WI38 (cell line): Measurements from ENCODE around the gene MRTFA.

Source experiments
- H3K4me3 ChIP-seq: 2 replicates; pipeline ENCODE4 v1.5.1; 2011; ENCODE audit warnings: low read depth, mild to moderate bottlenecking, control low read depth, low read length
- TF ChIP-seq, protein P1 (sequence below): IDR thresholded peaks from 2 replicates; pipeline ENCODE4 v1.5.1; 2012; ENCODE audit warnings: low read depth, mild to moderate bottlenecking, control low read depth, low read length

MRTFA gene

DNA sequence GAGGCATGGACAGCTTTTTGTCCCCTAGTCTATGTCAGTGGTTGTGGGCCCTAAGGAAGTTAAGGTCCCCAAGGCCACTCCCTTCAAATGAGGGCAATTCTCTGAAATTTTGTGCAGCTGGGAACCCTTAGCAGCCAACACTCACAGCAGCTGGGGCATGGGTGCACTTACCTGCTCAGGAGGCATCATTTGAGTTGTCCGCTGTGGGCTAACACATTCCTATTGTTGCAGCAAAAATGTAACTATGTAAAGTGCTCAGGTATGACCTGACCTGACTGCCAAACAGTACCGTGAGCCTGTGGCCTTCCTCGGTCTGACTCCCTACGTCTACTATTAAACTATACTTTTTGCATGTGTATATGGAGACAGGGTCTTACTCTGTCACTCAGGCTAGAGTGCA lies 5.8 kb upstream of the MRTFA start:
- H3K4me3 ChIP-seq = no peak overlapping the region
- TF ChIP-seq, protein P1, sequence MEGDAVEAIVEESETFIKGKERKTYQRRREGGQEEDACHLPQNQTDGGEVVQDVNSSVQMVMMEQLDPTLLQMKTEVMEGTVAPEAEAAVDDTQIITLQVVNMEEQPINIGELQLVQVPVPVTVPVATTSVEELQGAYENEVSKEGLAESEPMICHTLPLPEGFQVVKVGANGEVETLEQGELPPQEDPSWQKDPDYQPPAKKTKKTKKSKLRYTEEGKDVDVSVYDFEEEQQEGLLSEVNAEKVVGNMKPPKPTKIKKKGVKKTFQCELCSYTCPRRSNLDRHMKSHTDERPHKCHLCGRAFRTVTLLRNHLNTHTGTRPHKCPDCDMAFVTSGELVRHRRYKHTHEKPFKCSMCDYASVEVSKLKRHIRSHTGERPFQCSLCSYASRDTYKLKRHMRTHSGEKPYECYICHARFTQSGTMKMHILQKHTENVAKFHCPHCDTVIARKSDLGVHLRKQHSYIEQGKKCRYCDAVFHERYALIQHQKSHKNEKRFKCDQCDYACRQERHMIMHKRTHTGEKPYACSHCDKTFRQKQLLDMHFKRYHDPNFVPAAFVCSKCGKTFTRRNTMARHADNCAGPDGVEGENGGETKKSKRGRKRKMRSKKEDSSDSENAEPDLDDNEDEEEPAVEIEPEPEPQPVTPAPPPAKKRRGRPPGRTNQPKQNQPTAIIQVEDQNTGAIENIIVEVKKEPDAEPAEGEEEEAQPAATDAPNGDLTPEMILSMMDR = no peak

DNA sequence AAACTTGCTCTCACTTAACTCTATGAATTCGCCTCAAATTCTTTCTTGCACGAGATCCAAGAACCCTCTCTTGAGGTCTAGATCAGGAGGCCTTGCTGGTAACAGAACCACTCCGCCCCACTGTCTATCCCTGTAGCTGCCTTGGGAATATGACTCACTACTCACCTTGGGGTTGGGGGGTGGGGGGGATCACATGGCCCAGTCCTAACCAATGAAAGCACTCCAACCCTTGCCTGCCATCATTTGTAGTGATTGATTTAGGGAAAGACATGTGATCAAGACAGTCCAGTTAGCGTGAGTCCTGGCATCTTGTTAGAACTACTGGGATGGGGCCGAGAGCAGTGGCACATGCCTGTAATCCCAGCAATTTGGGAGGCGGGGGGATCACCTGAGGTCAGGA lies 4.8 kb upstream of the MRTFA start:
- TF ChIP-seq, protein P1 = no peak
- no peak overlapping the region for H3K4me3 ChIP-seq

DNA sequence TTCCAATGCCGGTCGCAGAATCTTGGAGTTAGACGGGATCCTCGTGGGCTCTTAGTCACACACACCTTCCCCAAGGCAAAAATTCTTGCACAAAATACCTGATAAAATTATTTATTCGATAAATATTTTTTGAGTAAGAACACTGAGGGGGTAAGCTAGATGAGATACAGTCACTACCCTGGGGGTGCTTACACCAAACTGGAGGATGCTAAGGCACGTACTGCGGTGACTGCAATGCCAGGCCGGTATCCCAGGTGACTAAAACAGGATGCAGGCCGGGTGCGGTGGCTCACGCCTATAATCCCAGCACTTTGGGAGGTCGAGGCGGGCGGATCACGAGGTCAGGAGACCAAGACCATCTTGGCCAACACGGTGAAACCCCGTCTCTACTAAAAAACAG lies 1.7 kb upstream of the MRTFA start:
- H3K4me3 ChIP-seq = no peak overlapping the region
- TF ChIP-seq, protein P1 = no peak

DNA sequence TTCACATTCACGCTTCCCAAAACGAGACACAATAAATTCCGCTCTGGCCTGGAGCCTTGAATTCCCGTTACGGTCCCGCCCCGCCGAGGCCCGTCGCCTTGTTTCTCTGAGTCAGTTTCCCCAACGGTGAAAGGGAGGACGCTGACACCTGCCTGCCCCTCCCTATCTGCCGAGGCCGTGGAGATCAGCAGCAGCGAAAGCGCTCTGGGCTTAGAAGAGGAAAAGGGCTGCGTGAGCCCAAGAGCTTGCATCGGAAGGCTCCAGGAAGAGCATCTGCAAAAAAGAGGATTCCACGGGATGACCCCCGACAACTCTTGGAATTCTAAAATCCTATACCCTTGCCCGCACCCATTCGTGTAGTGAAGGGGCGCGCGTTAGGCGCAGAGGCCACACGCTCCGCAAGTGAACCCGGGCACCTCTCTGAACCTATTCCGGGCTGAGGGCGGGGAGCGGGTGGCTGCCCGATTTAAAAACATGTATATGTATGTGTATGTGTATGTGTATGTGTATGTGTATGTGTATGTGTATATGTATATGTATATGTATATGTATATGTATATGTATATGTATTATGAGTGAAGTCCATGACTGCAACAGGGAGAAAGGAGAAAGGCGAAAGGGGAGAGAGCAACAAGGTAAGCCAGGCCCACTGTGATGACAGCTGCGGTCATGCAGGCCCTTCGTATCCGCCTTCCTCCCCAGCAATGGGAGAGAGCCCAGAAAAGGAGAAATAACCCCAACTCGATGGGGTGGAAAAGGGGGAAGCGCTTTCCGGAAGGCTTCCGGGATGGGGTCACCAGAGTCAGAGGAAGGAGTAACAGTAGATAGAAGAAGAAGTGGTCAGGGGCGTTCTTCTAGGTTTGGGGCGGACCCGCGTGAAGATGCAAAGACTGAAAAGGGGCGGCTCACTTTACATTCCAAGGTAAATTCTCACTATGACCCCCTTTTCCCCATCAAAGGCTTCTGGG lies 948 bp upstream of the MRTFA start:
- peak overlapping the region; percentile 57 for H3K4me3 ChIP-seq
- TF ChIP-seq, protein P1 = no peak

DNA sequence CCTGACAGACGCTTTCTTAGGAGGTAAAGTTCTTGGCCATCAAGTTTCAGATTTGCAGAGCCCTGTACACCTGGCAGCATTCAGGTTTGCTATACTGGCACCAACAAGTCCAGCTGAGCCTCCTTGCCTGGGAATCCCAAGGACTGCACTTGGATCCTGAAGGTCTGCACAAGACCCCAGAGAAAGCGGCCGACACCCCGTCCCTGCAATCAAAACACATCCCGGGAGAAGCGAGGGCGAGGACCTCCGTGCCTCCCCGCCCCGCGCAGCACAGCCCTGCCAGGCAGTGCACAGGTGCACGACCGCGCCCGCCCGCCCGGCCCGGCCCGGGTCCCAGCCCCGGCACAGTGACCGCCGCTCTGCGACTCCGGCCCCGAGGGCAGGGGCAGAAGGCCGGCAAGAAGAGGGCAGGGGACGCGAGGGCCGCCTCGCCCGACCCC lies 559 bp downstream of the MRTFA start:
- peak overlapping the region; percentile 95 for H3K4me3 ChIP-seq
- TF ChIP-seq, protein P1 = no peak

DNA sequence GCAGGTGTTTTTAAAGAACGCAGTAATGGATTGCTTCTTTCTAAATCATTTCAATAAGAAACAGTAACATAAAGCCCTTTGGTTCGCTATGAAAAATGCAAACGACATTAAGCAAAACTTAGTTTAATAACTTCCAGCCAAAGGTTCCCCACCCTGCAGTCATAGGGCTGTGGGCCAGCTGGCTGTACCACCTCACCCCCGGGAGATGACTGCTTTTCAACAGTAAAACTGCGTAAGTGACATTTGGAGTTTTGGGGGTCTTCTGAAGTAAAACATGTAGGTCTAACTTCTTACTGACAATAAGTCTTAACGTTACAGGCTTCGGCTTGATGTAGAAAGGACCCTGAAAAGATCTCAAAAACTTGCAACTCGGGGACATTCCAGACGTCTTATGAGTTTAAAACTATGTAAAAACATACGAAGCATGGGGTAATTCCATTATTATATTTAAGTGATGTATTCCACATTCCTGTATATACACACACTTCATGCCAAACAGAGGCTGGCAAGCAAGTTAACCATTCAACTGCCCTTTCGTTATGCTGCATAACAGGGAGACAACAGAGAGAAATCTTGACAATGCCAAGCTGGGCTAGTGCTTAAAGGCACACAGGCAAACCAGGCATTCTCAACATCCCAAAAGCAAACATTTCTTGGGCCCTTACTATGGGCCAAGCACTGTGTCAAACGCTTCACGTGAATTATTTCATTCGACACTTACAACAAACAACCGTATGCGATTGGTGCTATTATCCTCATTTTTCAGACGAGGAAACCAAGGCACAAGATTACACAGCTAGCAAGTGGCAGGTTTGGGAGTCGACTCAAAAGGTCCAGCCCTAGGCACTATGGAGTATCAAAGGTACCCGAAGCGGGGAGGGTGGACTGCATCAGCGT lies 1.2 kb downstream of the MRTFA start:
- TF ChIP-seq, protein P1 = no peak
- H3K4me3 ChIP-seq = peak overlapping the region; percentile 95
